HS-5 (cell line): ENCODE measurements around the gene RDH14.

Experiments used
- DNase-seq: peaks from one replicate; pipeline ENCODE4 v3.0.0-alpha.2; 2012; ENCODE audit warnings: low read depth

Gene RDH14

GRCh38 chr2:18560797-18561085 is 288 bp upstream of the RDH14 start:
- no peak for DNase-seq

GRCh38 chr2:18559531-18560030 is 872 bp downstream of the RDH14 start:
- no peak for DNase-seq

- DNase-seq, result no peak
Observed at GRCh38 chr2:18558458-18558857, 2.0 kb downstream of the RDH14 start.

GRCh38 chr2:18557121-18557520 is 3.3 kb downstream of the RDH14 start:
- no peak for DNase-seq

GRCh38 chr2:18552351-18553077 is 7.9 kb downstream of the RDH14 start:
- no peak for DNase-seq

- DNase-seq, result no peak
Observed at GRCh38 chr2:18551623-18552022, 8.8 kb downstream of the RDH14 start.

GRCh38 chr2:18551169-18551568 is 9.3 kb downstream of the RDH14 start:
- DNase-seq, result no peak

GRCh38 chr2:18550433-18550832 is 10.0 kb downstream of the RDH14 start:
- DNase-seq, result no peak

GRCh38 chr2:18549083-18549482 is 11.4 kb downstream of the RDH14 start:
- no peak for DNase-seq

- no peak for DNase-seq
Observed at GRCh38 chr2:18548621-18549020, 11.8 kb downstream of the RDH14 start.

- no peak for DNase-seq
Observed at GRCh38 chr2:18546567-18546966, 13.9 kb downstream of the RDH14 start.

GRCh38 chr2:18545384-18545783 is 15.1 kb downstream of the RDH14 start:
- DNase-seq, result peak; percentile 63

GRCh38 chr2:18544171-18544570 is 16.3 kb downstream of the RDH14 start:
- peak; percentile 25 for DNase-seq

- DNase-seq, result no peak
Observed at GRCh38 chr2:18540872-18541271, 19.6 kb downstream of the RDH14 start.

- DNase-seq, result no peak
Observed at GRCh38 chr2:18536697-18537096, 23.8 kb downstream of the RDH14 start.

GRCh38 chr2:18536100-18536499 is 24.4 kb downstream of the RDH14 start:
- DNase-seq, result no peak

- DNase-seq, result no peak
Observed at GRCh38 chr2:18531194-18531593, 29.3 kb downstream of the RDH14 start.

GRCh38 chr2:18527822-18528221 is 32.6 kb downstream of the RDH14 start:
- DNase-seq, result no peak

- DNase-seq, result no peak
Observed at GRCh38 chr2:18527326-18527725, 33.1 kb downstream of the RDH14 start.

GRCh38 chr2:18526429-18526828 is 34.0 kb downstream of the RDH14 start:
- DNase-seq, result no peak

- DNase-seq, result no peak
Observed at GRCh38 chr2:18525852-18526251, 34.6 kb downstream of the RDH14 start.

- no peak for DNase-seq
Observed at GRCh38 chr2:18525236-18525635, 35.2 kb downstream of the RDH14 start.

- DNase-seq, result no peak
Observed at GRCh38 chr2:18522484-18523146, 37.8 kb downstream of the RDH14 start.
